Upper lobe of left lung (tissue), 4 donors: Measurements from ENCODE around the gene LATS2.

Source experiments
- POLR2AphosphoS5 ChIP-seq, 2 donors: sonication (generic); formaldehyde crosslinking; IDR thresholded peaks; one replicate each; pipeline ENCODE4 v1.5.1; 2017; ENCODE audit warnings: antibody characterized with exemption in 2 of 2
- TF ChIP-seq, protein P1 (sequence below), 6 experiments: fragments of 450-650 bp in 4 of 6; fragments of 200-600 bp in 2 of 6; sonication (generic) in 2 of 6; IDR thresholded peaks; one replicate each; pipeline ENCODE4 v1.5.1; 2016 to 2019; ENCODE audit warnings: antibody characterized with exemption in 6 of 6

DNA sequence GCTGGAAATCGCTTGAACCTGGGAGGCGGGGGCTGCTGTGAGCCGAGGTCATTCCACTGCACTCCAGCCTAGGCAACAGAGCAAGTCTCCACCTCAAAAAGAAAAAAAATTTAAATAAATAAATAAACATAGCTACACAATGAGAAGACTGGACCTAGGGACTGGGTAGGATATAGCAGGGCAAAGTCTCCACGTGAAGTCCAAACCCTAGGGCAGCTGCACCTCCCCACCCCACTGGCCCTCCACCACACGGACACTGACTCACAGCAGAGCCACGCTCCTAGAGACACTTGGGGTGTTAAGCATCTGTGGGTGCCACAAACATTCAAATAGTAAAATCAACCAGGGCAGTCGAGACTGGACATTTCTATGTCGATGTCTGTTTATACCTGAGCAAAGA lies 7.1 kb downstream of the LATS2 start:
- TF ChIP-seq, protein P1, sequence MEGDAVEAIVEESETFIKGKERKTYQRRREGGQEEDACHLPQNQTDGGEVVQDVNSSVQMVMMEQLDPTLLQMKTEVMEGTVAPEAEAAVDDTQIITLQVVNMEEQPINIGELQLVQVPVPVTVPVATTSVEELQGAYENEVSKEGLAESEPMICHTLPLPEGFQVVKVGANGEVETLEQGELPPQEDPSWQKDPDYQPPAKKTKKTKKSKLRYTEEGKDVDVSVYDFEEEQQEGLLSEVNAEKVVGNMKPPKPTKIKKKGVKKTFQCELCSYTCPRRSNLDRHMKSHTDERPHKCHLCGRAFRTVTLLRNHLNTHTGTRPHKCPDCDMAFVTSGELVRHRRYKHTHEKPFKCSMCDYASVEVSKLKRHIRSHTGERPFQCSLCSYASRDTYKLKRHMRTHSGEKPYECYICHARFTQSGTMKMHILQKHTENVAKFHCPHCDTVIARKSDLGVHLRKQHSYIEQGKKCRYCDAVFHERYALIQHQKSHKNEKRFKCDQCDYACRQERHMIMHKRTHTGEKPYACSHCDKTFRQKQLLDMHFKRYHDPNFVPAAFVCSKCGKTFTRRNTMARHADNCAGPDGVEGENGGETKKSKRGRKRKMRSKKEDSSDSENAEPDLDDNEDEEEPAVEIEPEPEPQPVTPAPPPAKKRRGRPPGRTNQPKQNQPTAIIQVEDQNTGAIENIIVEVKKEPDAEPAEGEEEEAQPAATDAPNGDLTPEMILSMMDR (IDR thresholded peaks at IDR 0.05), result no peak
- no peak for TF ChIP-seq POLR2AphosphoS5 (IDR thresholded peaks at IDR 0.05)
